Fibroblast of mammary gland (primary cell): ENCODE results near the gene NUDC.
"Not testable (repeated sequence)": the region's sequence is repeated elsewhere in the genome, so short reads cannot be mapped to it uniquely, and the experiment has no call there.

Experiments
- DNase-seq: peaks from one replicate; pipeline ENCODE4 v3.0.0-alpha.2; 2010; ENCODE audit warnings: low read depth
- H3K4me3 ChIP-seq: 2 replicates; pipeline ENCODE4 v1.5.1; 2011; ENCODE audit warnings: low read depth, mild to moderate bottlenecking, low read length, moderate library complexity; ENCODE audit not compliant: control insufficient read depth
- TF ChIP-seq, protein P1 (sequence below): conservative IDR thresholded peaks from 2 replicates; pipeline ENCODE4 v1.5.1; 2011; ENCODE audit warnings: low read depth, low read length, inconsistent platforms; ENCODE audit not compliant: control insufficient read depth, insufficient read depth

The NUDC gene

DNA sequence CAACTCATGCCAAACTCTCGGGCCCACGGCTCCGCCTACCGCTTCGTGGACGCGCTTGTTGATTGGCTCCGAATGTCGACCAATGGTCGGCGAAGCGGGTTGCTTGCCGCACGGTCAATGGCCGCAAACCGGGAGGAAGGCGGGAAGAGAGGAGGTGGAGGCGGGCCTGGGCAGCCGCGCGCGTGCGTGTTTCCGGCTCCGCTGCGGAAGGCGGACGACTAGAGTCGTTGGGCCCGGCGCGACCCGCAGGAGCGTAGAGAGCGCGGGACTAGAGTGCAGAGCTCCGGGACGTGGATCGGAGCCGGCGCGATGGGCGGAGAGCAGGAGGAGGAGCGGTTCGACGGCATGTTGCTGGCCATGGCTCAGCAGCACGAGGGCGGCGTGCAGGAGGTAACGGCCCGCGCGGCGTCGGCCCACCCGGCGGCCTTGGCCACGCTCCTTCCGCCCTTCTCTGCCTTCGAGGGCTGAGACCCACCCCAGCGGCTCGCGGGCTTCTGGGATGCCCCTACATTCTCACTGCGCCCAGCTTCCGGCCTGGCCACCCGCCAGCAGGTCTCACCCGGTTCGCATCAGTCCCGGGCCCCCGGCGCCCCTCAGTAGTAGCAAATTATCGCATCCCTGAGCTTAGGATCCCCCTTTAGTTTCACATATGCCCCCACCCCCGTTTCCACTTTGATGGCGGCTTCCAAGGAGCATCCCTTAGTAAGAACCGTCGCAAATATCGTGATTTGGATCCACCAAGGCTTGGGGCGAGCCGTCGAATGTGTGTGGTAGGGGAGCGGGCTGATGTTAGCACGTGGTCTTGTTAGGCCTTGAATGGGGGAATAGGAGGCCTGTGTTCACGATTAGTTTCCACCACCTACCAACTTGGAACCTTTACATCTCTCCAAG lies at the start of gene NUDC:
NUDC (plus strand) TSS at position 204 of the 891 bp plus-strand sequence; CDS start at position 310, 106 bp downstream.
- H3K4me3 ChIP-seq = peak within 1 kb of the TSS; percentile 89
- TF ChIP-seq, protein P1, sequence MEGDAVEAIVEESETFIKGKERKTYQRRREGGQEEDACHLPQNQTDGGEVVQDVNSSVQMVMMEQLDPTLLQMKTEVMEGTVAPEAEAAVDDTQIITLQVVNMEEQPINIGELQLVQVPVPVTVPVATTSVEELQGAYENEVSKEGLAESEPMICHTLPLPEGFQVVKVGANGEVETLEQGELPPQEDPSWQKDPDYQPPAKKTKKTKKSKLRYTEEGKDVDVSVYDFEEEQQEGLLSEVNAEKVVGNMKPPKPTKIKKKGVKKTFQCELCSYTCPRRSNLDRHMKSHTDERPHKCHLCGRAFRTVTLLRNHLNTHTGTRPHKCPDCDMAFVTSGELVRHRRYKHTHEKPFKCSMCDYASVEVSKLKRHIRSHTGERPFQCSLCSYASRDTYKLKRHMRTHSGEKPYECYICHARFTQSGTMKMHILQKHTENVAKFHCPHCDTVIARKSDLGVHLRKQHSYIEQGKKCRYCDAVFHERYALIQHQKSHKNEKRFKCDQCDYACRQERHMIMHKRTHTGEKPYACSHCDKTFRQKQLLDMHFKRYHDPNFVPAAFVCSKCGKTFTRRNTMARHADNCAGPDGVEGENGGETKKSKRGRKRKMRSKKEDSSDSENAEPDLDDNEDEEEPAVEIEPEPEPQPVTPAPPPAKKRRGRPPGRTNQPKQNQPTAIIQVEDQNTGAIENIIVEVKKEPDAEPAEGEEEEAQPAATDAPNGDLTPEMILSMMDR = no peak
- peak; percentile 94 for DNase-seq

DNA sequence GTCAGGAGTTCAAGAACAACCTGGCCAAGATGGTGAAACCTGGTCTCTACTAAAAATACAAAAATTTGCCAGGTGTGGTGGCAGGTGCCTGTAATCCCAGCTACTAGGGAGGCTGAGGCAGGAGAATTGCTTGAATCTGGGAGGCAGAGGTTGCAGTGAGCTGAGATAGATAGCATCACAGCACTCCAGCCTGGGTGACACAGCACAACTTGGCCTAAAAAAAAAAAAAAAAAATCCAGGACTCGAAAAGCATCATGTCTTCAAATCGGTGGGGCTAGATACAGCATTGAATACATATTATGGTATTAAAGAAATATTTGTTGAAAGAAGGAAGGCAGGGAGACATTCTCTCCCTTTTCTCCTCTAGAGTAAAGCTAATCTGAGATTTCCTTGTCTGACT lies 48.4 kb upstream of the NUDC start:
- H3K4me3 ChIP-seq, DNase-seq: not testable (repeated sequence)

DNA sequence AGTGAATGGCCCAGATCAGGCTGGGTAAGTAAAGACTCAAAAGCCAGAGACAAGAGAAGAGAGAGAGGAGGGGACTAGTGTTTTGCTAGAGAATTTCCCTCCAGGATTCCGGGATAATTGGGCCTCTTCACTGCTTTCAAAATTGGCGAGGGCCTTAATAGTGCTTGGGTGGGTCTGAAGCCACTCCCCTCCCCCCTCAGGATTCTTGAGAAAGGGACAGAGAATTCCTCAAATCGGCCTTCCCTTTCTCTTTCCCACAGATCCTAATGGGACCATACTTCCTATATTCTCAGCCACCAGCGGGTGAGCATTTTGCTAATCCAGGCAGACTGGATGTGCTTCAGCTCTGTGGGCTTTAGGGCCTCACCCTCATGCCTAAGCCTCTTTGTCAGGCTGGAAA lies 46.6 kb upstream of the NUDC start:
- no peak overlapping the region for H3K4me3 ChIP-seq
- DNase-seq = no peak
- TF ChIP-seq, protein P1 = no peak

DNA sequence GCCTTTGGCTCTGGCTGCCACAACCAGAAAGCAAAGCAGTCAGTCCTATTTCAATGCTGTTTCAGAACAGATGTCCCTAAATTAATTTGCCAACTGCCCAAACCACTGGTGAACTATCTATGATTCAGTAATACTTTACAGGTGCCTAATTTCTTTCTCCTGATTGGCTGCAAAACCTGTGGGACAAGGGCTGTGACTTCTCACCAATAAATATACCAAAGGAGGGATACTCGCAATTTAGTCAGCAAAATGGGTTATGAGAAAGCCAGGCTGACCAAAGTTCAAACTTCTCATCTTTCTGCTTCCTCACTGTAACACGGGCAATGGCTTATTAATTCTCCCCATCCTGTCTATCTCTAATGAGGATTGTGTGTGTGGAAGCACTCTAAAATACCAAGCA lies 44.2 kb upstream of the NUDC start:
- H3K4me3 ChIP-seq = no peak overlapping the region
- TF ChIP-seq, protein P1 = no peak
- DNase-seq = no peak

DNA sequence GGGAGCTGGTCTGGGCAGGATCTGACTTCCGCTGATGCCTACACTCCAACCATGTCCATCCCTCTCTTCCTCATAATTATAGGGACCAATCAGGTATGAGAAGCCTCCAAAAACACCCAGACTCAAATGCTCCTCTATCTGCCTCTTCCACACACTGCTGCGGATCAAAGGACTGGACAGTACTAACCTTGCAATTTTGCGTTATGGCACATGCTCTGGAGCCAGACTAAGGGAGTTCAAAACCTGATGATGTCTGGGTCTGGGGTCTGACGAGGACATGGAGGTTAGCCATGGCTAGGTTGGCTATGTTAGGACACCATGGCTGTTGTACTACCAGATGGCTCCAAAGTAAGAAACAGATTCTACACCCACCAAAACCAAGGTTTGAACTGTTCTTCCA lies 41.8 kb upstream of the NUDC start:
- H3K4me3 ChIP-seq = no peak overlapping the region
- TF ChIP-seq, protein P1 = no peak
- DNase-seq = no peak

DNA sequence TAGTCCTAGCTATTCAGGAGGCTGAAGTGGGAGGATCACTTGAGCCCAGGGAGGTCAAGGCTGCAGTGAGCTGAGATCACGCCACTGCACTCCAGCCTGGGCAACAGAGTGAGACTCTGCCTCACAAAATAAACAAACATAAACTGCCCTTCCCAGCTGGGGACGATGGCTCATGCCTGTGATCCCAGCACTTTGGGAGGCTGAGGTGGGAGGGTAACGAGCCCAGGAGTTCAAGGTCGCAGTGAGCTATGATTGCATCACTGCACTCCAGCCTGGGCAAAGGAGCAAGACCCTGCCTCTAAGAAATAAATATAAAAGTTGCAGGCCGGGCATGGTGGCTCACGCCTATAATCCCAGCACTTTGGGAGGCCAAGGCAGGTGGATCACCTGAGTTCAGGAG lies 39.9 kb upstream of the NUDC start:
- not testable (repeated sequence) for DNase-seq, H3K4me3 ChIP-seq

DNA sequence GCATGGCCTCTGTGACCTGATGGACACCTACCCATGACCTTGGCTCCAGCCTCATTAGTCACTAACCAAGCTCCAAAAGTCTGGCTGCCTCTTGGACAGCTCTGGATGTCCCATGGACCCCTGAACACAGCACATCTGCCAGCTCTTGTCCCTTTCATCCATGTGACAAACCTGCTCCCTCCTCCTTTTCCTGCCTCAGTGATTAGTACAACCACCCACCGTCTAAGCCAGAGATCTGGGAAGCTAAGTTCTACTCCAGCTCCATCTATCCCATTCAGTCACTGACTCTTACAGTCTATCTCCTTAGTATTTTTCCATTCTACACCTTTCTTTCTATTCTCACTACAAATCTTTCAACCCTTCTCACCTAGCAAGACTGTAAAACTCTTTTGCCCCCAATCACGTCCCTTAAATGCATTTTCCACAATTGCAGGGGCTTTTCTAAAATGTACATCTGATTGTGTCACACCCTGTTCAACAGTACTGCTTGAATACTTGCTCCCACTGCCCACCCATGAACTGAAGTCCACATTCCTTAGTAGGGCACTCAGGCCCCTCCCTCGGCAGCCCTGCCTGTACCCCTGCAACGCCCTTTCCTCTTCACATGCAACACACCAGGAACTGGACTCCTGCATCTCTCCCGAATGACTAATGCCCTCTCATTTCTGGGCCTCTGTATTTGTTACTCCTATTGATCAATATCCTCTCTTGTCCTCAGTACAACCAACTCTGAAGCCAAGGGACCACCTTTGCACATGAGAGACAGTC lies 38.7 kb upstream of the NUDC start:
- DNase-seq = no peak
- no peak overlapping the region for H3K4me3 ChIP-seq

More for the DNA sequence above, 38.7 kb upstream of the NUDC start:
- TF ChIP-seq, protein P1 = no peak
